Limb (tissue), 2 donors: ENCODE data around the gene UROD.
"Not testable (repeated sequence)": the region's sequence is repeated elsewhere in the genome, so short reads cannot be mapped to it uniquely, and the experiment has no call there.

Source experiments
- DNase-seq, 2 donors: peaks; one replicate each; pipeline ENCODE4 v3.0.0-alpha.2; 2016; ENCODE audit errors: extremely low spot score in 2 of 2

The UROD gene

GRCh38 chr1:45011837-45012638 is at the start of gene UROD:
UROD (plus strand) TSS chr1:45012254; CDS start chr1:45012266, 12 bp downstream.
- peak; percentile 91 to 99 for DNase-seq

DNA sequence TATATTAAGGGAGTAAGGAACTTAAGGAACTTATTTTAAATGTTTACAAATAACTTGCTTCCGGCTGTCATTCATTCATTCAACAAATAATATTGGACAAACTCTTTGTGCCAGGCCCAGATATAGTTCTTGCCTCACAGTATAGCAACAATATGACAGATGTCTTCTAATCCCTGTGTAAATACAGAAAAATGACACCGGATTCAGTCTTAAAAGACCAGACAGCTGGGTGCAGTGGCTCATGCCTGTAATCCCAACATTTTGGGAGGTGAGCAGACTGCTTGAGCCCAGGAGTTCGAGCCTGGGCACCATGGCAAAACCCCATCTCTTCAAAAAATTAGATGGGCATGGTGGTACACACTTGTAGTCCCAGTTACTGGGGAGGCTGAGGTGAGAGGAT is 49.3 kb upstream of the UROD start:
- DNase-seq = no peak

- no peak for DNase-seq
Measured at GRCh38 chr1:44964396-44964795, 47.7 kb upstream of the UROD start.

DNA sequence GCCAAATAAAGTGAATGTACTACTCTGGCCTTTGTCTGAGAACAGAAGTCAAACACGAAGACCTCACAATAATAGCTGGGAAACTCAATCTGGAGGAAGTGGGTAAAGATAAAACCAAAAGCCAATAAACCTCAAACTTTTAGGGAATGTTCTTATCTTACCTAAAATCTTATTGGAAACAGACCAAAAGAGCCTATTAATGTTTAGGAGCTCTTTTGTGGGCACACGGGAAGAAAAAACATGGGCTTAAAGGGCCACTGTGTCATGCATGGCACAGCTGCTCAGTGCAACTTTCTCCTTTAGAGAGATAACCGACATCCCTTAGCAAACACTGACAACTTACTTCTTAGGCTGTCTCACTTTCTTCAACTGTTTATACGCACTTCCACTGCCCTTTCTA is 41.7 kb upstream of the UROD start:
- DNase-seq = no peak

DNA sequence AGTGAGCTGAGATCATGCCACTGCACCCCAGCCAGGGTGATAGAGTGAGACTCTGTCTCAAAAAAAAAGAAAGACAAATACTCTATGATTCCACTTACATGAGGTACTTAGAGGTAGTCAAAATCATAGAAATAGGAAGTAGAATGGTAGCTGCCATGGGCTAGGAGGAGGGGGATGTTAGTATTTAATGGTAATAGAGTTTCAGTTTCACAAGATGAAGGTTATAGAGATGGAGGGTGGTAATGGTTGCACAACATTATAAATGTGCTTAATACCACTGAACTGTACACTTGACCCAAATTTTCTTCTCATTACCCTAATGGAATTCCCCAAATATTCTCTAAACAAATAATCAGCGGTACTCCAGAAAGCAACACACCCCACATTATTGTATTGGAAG is 38.4 kb upstream of the UROD start:
- no peak for DNase-seq

- DNase-seq = no peak
Measured at GRCh38 chr1:44976252-44976651, 35.8 kb upstream of the UROD start.

DNA sequence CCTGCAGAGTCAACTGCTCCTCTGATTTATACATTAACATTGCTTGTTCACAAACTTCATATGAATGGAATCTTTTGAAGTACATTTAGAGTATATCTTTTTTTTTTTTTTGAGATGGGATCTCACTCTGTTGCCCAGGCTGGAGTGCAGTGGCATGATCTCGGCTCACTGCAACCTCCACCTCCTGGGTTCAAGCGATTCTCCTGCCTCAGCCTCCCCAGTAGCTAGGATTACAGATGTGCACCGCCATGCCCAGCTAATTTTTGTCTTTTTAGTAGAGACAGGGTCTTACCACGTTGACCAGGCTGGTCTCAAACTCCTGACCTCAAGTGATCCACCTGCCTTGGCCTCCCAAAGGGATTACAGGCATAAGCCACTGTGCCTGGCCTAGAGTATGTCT is 34.7 kb upstream of the UROD start:
- DNase-seq = not testable (repeated sequence)

DNA sequence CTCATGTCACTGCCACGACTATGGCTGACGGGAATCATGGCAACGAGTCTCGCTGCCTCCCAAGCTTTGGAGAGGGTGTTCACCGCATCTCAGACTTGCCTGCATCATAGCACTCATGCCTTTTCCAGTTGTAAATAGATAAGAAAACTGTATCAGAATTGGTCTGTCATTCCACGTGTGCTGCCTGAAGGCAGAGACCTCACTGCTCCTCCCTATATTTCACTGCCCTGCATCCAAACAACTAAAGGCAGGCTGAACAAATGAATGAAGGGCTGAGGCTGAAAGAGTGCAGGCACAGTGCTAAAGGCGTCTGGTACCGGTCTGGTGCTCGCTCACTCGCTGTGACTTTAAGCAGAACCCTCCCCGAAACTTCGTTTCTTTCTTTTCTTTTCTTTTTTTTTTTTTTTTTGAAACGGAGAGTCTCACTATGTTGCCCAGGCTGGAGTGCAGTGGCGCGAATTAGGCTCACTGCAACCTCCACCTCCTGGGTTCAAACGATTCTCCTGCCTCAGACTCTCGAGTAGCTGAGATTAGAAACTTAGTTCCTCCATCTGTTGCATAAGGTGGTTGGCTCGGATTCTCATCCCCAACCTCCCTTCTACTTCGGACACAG is 26.2 kb upstream of the UROD start:
- no peak for DNase-seq

- DNase-seq = no peak
Measured at GRCh38 chr1:44988531-44989156, 23.4 kb upstream of the UROD start.

DNA sequence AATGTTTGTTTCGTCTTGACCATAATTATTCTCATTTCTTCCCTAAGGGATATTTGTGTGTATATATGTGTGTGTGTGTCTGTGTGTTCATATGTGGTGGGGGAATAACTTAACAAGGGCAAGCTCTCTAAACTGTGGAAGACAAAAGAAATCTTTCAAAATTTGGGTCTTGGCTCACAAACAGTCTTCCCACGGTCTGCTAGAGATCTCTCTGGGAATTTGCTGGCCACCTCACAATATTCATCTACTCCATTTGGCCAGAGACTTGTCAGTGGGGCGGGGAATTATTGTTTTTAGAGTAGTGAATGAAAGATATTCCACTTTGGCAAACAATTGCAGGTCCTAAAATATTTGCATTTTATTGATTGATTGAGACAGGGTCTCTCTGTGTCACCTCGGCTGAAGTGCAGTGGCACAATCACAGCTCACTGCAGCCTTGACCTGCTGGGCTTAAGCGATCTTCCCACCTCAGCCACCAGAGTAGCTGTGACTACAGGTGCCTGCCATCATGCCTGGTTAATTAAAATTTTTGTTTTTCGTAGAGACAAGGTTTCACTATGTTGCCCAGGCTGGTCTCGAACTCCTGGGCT is 17.6 kb upstream of the UROD start:
- no peak for DNase-seq

DNA sequence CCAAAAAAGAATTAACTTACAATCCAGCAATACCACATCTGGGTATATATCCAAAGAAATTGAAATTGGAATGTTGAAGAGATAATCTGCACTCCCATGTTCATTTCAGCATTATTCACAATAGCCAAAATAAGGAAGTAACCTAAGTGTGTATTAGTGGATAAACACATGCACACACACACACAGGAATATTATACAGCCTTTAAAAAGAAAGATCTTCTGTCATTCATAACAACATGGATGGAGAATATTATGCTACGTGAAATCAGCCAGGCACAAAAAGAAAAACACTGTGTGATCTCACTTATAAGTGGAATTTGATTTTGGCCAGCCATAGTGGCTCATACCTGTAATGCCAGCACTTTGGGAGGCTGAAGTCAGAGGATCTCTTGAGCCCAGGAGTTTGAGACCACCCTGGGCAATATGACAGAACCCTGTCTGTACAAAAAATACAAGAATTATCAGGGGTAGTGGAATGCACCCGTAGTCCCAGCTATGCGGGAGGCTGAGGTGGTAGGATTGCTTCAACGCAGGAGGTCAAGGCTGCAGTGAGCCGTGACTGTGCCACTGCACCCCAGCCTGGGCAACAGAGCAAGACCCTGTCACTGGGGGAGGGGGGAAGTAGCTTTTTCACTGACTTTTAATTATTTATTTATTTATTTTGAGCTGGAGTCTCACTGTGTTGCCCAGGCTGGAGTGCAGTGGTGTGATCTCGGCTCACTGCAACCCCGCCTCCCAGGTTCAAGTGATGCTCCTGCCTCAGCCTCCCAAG is 16.4 kb upstream of the UROD start:
- DNase-seq = no peak

DNA sequence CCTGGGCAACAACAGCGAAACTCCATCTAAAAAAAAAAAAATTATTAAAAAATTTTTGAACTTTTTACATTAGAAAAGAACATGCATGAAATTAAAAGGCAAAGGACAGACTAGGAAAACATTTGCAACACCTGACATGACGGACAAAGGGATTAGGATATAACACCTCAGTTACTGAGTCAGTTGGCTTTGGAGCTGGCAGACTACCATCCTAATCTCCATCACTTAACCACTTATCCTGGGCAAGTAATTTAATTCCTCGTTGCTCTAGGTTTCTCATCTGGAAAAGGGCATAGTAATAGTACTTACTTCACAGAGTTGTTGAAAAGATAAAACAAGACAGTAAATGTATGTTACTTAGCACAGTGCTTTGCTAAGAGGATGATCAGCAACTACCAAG is 12.8 kb upstream of the UROD start:
- no peak for DNase-seq

DNA sequence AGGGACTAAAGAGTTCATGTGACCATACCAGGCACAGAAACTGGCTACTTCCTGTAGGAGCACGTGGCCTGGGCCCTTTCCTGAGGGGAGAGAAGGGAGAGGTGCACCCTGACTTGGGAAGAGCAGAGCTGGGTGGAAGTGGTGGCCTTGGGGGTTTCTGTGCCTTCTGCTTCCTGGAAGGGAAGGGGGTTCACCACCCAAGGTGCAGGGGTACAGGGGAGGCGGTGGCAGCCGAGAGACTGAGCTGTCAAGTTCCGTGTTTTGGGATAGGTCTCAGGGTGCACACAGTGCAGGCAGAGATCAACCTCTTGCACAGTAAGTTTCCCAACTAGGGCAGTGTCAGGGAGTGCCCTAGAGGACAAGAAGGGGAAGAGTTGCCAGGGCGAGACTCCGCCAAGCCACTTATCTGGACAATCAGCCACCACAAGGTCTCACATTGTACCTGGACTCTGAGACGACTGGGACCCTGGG is 11.0 kb upstream of the UROD start:
- DNase-seq = no peak

- not testable (repeated sequence) for DNase-seq
Measured at GRCh38 chr1:45001576-45001975, 10.5 kb upstream of the UROD start.

DNA sequence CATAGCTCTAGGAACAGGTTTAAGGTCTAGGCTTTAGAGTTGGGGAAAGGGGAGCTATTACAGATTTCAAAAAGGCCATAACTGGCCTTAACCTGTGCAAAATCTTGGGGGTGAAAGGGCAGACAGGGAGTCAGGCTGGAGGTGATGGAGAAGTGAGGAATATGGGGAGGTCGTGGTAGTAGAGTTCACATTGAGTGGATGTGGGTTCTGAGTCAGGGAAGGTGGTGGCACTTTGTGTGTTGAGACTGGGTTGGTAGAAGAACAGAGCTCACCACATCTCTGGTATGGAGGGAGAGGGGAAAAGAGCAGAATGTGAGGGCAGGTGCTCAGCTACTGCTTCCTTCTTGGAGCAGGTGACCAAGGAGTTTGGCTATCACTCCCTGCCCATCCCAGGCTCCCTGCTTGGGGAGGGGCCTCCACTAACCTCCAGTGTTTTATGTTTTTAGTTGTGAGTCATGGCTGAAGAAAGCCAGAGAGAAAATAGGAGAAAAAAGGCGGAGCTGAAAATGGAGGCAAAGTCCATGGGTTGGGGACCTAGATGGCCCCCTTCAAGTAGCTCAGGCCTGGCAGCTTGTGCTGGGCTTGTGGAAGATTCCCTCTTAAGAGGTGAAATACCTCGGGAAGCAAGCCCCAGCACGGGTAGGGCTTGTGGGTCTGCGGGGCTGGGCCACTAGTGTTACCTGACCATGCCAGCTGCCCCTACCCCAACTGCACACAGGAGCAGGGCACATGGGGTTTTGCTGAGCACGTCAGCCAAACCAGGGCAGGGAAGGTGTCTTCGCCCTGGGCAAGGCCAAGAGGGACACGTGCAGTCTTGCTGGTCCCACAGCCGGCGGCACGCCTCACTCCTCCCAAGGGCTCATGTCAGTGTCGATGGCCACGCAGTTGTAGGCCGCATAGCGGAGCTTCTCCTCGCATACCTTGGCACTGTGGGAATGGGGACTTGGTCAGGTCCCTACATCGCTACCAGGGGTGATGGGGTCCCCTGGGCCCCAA is 9.1 kb upstream of the UROD start:
- DNase-seq = no peak

GRCh38 chr1:45003741-45004140 is 8.3 kb upstream of the UROD start:
- DNase-seq = no peak

DNA sequence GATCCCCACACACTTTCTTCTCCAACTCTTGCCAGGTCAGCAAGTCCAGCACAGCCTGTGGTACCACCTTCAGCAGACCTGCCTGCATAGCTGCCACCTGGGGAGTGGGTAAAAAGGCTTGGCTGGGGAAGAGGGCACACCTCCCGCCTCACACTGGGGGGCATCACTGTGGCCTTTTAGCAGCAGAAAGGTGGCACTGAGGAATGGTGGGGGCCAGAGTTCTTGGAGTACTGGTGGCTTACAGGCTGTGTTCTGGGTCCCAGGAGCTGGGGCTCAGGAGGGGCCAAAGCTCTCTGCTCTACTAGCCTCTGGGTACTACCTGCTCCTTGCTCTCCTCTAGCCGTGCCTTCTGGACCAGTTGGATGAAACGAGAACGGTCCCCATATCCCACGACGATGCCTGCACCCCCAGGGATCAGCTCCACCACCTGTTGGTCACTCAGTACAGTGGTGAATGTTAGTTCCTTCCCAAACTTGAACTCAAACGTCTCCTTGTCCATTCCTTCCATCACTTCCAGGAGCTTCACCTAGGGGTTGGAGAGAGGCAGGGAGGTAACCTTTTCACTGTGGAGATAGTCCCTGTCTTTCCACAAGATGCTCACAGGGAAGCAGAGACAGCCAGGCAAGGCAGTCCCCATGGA is 7.7 kb upstream of the UROD start:
- DNase-seq = no peak

DNA sequence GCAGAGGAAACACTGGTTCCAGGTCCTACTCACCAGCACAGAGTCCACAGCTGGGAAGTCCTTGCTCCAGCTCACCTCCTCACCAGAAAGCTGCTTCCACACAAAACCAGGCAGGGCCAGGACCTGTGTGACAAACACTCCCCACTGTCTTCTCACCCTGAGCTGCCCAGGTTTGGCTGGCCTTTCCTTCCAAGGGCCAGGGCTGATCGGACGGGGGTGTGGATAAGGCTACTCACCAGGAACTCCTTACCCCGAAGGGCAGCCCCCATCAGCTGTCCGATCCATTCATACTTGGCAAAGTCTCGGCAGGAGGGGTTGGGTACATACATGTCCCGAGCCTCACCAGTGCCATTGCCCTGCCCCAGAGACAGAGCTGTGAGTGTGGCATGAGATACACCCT is 6.3 kb upstream of the UROD start:
- DNase-seq = no peak

DNA sequence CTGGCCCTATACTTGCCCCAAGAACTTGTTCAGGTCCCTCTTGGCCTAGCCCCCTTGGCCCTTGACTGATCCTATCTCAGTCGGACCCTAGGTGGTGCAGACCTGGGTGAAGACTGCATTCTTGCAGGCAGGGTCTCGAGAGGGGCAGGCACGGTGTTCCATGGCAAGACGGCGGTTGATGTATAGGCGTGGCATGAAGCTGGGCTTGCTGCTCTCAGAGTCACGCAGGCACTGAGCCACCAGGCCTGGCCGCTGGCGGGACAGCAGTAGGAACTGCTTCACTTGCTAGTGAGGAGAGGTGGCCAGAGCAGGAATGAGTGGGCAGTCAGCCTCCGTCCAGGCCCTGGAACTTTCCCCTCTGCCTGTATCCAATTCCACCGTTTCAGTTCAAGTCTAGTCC is 4.7 kb upstream of the UROD start:
- no peak for DNase-seq

GRCh38 chr1:45008076-45008475 is 4.0 kb upstream of the UROD start:
- no peak for DNase-seq
